GM19328 (cell line): ENCODE results near the gene DENND1A.

Experiments
- ATAC-seq: cut with Tn5 transposase; IDR thresholded peaks from one replicate; pipeline ENCODE4 v1.9.1; 2021; ENCODE audit warnings: mild to moderate bottlenecking, moderate library complexity; ENCODE audit not compliant: unreplicated experiment

DENND1A gene

DNA sequence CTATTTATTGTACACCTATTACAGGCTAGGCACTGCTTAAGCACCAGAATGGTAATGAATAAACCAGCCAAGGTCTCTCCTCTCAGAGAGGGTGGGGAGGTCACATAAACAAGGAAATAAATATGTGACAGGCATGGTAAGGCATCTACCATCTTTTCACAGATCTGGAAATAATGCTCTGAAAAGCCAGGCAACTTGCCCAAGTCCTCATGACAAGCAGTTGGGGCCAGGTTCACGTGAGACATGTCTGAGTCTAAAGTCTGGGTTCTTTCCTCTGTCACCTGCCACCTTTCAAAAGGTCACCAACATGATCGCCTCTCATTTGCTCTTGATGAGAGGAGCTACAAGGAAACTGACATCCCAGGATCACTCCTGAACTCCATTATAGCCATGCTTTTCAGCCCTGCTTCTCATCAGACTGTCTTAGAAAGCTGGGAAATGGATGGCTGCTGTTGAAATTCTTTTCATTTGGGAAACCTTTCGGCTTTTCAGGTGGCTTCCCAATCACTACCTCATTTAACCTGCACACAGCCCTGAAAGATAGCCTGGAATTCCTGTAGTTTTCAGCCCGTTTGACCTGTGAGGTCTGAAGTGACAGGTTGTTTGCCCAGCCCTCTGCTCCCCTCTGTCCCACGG lies 450.8 kb downstream of the DENND1A start:
- ATAC-seq: no peak

DNA sequence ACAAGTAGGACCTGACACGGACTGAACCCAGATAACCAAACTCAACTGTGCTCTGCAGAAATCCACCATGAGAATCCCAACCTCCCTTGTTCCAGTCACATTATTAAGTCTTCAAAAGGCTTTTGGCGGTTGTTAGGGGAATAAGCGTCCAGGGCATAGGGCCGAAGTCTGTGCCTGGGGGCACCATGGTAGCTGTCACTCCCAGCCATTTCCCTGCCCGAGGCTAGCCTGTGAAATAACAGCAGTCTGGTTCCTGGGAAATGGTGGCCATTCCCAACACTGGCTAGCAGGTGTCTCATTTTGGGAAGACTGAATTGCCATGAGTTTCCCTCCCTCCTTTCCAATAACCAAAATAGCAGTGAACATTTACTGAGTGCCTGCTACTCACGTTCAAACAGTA lies 451.8 kb downstream of the DENND1A start:
- no peak for ATAC-seq

DNA sequence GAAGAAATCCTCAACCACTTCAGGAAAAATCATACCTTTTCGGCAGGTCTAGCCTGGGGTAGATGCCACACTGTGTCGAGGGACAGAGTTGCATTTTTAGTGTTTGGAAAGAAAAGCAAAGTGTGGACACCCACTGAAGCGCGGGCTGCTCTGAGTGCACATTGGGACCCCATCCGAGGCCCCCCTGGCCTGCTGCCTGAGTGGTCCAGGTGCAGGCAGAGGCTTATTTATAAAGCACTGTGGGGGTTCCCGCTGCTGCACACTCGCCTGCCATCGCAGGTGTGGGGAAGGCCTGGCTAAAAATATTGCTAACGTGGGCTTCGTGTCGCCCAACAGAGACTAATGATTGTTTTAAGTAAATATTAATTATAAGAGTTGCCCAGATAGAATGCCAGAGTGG lies 454.5 kb downstream of the DENND1A start:
- ATAC-seq: no peak

DNA sequence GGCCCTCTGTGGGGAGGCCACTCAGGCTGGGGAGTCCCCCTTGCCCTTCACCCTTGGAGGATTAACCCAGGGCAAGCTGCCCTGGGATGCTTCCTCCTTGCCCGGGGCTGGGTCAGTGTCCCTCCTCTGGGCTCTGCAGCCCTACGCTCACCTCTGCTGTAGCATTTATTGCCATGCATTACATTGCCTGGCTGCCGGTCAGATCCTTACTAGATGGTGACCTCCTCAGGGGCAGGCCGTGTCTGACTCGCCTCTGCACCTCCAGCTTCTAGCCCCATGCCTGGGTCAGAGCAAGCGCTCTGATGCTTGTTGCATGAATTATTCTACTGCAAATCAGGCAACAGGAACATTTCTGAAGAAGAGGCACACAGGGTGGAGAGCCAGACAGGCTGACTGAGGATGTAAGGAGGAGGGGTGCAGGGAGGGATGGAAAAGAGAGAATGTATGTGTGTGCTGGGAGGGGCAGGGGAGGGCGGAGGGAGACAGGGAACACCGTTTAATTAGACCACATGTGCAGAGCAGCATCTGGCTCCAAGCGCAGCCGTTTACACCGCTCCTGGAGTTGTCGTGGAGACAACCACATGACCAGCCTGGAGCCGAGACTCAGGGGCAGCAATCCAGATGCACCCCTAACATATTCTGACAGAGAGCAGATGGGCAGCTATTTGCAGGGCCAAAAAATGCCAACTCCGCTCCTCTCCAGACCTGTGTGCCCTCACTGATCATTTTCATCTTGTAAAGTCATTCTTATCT lies 456.9 kb downstream of the DENND1A start:
- ATAC-seq: no peak

DNA sequence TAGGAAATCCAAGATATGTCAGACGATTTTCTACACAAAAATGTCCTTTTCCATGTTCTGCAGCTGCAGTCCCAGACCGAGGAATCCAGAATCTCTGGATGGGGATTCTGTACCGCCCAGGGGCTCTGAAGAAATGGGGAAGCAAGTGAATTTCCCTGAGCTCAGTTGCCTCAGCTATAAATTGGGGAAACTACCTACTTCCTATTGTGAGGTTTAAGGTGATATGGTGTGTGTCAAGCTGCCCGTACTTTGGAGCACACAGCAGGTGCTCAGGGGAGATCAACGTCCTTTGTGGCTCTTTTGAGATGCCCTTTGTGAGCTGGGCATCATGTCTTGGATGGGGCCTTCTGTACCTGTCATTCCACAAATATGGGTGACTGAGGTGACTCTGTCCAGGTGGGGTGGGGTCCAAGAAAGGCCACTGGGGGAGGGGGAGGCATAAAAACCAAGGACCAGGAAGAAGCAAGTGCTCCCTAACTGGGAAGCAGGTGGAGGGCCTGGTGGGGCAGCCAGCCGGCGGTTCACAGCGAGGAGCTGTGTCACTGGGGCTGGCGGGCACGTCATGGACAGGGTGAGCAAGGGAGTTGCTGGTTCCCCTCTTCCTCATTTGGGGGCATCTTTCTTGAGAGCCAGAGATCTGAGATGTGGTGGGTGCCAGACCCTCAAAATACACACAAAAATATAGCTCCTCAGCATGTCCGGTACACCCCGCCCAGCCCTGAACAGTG lies 457.9 kb downstream of the DENND1A start:
- no peak for ATAC-seq

DNA sequence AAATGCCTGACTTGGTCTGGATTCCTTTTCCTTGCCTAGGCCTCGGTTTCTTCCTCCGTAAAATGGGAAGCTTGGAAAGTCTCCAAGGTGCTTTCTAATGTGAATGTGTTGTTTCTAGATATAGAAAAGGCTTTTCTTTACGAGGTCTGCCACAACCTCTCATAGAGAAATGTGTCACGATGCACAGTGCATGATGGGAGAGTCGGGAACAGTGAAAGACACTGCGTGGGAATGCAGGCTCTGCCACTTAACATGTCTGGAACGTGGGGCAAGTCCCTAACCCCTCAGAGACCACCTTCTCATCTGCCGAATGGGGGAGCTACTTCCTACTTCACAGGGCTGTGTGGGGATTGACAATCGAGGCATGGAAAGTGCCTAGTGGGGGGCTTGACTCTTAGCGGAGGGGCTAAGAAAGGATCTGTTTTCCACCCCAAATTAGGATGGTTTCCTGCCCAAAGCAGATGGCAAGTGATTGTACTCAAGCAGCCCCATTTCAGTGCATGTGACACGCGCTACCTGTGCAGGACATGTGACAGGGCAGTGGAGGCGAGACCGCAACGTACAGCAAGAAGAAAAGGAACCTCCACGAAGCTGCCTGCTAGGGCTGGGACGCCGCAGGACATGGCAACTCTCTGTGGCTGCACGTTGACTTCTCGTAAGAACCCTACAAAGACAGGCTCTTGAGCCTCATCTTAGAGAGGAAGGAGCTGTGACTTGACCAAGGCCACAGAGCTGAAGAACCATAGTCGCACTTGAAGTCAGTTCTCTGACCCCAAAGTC lies 458.7 kb downstream of the DENND1A start:
- no peak for ATAC-seq

DNA sequence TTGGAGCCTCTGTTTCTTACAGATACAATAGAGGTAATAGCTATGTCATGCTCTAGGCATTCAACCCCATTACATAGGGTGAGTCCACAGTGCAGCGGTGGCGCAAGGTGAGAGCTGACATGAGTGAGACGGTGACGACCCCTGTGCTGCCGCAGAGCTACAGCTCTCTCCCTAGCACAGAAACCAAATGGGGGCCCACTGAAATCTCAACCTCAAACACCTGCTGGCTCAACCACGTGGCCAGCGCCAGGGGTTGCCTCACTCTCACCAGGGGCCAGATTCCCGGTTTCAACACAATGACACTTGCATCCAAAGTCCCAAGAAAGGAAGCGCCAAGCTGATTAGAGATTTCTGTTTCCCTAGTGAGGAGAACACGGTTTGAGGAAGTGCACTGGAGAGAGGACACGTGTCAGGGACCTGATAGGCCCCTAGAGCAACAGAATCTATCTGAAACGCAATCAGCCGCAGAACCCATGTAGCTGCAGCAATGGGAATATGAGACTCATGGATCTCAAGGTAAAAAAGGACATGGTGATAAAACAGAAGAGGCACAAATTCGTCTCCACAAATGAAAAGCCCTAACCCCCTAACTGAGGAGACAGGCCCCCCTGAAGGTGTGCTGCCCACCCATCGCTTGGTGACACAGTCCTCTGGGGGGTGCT lies 459.7 kb downstream of the DENND1A start:
- ATAC-seq: no peak

DNA sequence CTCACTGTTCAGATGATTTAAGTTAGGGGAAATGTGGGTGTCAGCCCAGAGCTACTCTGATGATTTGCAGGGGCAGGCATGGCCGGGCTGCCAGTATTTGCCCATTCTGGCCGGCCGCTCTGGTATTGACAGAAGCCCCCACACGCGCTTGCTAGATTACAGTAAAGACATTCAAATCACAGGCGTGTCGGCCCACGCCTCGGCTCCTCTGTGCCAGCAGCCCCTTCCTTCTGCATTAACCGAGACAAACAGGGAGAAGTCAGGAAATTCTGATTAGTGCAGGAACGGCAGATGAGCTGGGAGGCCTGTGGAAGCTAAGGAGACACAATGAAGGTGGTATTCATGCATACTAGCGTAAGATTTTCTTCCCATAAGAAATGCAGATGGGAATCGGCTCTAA lies 460.6 kb downstream of the DENND1A start:
- ATAC-seq: no peak

DNA sequence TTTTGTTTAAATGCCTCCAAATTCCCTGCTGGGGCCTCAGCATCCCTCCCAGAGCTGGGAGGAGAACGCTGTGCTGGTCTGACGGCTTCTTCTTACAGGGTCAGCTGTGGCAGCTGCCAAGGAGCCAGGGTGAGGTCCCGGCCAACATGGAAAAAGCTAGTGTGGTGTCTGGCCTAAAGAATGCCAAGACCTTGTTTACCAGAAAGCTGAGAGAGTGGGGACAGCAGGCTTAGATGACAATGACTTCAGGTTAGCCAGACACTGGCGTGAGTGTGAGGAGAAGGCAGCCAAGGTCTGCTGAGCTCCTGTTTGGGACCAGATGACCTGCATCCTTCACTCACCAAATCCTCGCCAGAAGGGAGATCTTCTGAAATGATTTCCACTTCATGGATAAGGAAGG lies 461.4 kb downstream of the DENND1A start:
- no peak for ATAC-seq

DNA sequence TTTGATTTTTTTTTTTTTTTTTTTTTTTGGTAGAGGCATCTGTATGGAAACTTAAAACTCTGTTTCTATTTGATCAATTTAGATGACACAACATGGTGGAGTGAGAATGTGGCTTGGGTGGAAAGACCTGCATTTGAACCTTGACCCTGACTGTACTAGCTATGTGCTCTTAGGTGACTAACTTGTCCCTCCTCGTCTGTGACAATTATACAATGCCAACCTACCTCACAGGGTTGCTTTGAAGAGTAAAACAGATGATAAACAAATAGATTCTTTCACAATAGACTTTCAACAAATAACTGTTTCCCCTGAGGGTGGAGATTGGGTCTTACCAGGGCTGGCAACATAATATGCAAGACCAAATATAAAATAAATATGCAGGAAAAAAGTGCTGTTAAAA lies 464.6 kb downstream of the DENND1A start:
- ATAC-seq: no peak

DNA sequence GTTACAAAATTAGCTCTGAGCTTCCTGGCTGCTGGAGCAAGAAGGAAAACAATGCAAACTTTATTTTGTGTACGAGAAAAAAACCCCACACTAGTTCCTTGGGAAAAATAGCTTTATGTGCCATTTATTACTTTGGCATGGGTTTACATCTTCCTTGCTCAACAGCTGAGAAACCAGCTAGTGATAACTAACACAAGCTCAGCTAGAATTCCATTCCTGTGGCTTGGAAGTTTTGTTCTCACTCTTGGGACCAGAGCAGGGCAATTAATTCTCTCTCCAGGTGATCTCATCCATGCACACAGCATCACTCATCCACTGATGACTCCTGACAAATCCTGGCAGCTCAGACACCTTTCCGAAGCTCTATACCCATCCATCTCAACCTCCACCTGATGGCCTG lies 469.8 kb downstream of the DENND1A start:
- ATAC-seq: no peak

DNA sequence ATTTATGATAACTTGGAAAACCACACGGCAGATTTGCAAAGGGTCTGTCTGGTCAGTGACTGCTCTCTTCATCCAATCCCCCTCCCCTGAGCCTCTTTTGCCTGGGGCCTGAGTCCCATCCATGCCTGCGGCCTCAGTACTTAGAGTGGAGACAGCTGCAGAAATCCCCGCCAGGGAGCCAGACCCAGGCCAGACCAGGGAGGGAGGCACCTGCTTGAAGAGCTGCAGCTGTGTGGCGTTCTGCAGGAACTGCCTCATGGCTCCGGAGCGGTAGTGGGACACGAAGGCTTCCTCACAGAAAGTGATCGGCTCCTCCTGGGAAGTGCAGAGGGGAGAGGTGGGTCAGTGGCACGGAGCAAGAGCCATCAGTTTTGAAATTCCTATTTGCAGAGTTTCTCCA lies 472.3 kb downstream of the DENND1A start:
- ATAC-seq: no peak

DNA sequence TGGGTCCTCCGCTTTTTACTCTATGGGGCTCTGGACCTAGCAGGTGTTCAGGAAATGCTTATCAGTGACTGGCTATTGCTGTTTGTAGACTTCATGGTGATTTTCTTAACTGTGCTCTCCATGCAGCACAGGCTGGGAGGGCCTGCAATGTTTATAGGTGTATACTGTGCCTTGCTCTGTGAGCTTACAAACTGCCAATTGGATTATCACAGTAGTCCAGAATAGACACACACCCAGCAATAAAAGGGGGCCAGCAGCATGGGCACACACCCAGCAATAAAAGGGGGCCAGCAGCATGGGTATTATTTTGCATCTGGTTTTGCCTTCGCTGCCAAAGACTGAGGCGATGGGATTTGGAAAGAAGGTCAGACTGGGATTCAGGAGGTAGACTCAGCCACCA lies 473.9 kb downstream of the DENND1A start:
- no peak for ATAC-seq

DNA sequence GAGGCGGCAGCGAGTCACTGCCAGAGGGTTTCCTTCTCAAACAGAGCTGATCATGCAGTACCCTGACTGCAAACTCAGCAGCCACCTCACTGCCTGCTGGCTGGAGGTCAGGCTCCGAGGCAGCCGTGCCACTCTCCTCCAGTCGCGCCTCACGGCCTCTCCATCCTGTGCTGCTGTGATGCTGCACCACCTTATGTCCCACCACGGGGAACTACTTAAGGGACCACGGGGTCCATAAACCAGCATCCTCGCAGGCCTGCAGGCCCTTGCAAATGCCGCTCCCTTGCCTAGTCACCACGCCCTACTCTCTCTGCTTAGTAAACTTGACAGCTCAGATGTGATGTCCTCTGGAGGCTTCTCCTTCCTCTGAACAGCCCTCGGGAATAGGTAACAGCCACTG lies 474.7 kb downstream of the DENND1A start:
- ATAC-seq: no peak

DNA sequence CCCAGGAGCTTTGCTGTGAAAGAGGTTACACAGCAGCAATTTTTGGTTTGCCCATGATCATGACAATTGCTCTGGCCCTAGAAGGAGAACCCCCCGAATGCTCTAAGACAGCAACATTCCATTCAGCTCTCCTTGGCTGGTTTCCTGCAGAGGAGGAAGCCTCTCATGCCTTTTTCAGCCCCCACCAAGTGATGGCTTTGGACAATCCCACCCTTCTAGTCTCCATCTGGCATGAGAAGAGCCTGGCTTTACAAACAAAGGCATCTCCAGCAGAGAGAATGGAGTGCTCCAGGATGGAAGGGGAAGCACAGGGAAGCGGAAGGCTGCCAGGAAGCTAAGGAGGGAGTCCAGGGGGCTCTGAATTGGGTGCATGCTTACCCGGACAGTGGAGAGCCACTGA lies 475.6 kb downstream of the DENND1A start:
- ATAC-seq: no peak

DNA sequence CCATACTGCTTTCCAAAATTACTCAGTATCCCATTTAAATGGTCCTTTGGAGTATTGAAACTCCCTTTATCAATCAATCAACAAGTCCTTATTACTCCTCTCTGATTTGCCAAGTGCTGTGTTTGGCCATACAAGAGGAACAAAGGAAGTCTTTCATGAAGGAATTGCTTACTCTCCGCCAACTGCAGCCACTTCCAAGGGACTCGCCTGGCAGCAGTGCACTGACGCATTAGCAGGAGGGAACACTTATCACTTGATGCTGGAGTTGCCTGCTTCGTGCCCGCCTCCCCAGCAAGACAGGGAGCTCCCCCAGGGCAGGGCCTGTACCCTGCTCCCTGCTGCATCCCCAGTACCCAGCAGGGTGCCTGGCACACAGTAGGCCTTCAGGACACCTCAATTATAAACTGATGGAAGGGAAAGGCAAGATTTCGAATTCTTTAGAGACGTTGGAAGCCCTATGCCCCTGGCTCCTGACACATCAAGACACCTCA lies 476.1 kb downstream of the DENND1A start:
- ATAC-seq: no peak

DNA sequence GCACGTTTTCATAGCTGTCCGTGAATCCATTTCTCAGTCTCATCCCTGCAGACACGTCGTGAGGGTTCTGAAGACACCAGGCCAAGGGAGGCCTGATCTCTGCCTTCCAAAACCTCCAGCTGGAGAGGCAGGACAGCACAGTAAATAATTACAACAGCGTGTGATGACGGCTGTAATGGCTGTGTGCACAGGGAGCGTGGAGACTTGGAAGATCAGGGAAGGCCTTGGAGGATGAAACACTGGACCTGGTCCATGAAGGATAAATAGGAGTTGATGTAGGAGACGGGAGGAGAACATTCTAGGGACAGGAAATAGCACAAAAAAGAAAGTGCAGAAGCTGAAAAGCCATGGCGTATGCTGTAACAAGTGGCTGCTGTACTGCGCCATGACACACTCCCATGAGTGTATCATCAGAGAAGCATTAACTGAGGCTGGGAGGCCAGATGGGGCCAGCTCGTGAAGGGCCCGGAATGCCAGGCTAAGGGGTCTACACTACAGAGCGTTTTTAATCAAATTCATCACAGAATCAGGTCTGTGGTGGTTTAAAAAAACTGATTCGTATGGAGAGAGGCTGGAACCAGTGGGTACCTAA lies 476.8 kb downstream of the DENND1A start:
- no peak for ATAC-seq

DNA sequence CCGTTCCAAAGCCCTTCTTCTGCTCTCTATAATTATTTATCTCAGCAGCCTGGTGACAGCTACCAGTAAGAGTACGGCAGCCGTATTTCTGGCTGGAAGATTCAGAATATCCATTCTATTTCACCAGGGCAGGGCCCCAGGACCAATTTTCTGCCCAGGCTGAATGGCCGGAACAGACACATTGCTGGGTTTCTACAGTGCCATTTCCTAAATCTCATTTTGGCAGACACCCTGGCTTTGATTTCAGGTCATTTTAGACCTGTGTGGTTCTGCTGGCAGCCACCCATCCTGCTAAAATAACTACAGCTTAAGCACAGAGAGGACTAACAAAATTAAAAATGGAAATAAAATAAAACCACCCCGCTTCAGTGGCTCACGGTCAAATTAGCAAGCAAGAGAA lies 478.9 kb downstream of the DENND1A start:
- ATAC-seq: no peak

DNA sequence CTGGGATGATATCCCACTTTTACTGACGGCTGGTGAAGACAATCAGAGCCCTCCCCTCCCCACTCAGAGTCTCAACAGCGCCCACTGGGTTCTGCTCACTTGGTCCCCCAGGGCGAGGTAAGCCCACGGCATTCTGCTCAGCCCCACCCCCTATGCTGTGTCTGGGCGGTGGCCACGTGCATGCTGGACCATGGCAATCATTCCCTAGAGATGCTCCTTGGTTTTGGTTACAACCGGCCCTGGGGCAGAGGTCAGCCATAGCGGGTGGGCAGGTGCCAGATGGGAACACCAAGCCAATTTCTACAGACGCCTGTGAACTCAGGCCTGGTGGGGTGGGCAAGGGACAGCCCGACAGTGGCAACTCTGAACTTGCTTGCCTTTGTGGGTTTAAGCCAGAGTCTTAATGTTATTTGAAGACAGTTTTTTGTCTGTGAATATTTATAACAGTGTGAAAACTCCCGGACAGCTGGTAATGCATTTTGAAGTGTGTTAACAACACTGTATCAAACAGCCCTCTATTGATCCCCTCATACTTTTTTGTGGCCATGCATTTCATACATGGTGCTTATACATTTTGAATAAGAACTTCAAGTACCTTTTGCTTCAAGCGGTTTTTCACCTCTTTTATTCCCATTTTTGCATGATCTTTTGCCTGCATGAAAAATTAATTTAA lies 479.7 kb downstream of the DENND1A start:
- ATAC-seq: no peak
